Mesendoderm (in vitro differentiated cells): ENCODE results near the gene ZNF579.

Source experiments
- DNase-seq: peaks from one replicate; pipeline ENCODE4 v3.0.0; 2013
- H2AK5ac ChIP-seq: 2 replicates; pipeline ENCODE4 v1.6.1; 2013; ENCODE audit warnings: low read length, inconsistent platforms
- H2BK120ac ChIP-seq: 2 replicates; pipeline ENCODE4 v1.6.1; 2013; ENCODE audit warnings: low read depth, mild to moderate bottlenecking, low read length, moderate library complexity, mixed read lengths
- H2BK15ac ChIP-seq: replicated peaks from 2 replicates; pipeline ENCODE4 v1.6.1; 2013; ENCODE audit warnings: low read depth, mild to moderate bottlenecking, moderate library complexity
- H2BK5ac ChIP-seq: 2 replicates; pipeline ENCODE4 v1.6.1; 2013; ENCODE audit warnings: low read length, inconsistent platforms
- H3K18ac ChIP-seq: 2 replicates; pipeline ENCODE4 v1.6.1; 2013; ENCODE audit warnings: mild to moderate bottlenecking, low read length, mixed read lengths
- H3K23ac ChIP-seq: one replicate; pipeline ENCODE4 v1.6.1; 2013; ENCODE audit warnings: low read length
- H3K27ac ChIP-seq: 2 replicates; pipeline ENCODE4 v1.5.1; 2013; ENCODE audit warnings: low read depth, mild to moderate bottlenecking, inconsistent platforms, low read length, moderate library complexity
- H3K27me3 ChIP-seq: 2 replicates; pipeline ENCODE4 v1.6.1; 2013; ENCODE audit warnings: low read length, control low read depth, mild to moderate bottlenecking, inconsistent platforms; ENCODE audit not compliant: insufficient read depth, poor library complexity
- H3K36me3 ChIP-seq: 2 replicates; pipeline ENCODE4 v1.6.1; 2013; ENCODE audit warnings: low read length, inconsistent platforms; ENCODE audit not compliant: control insufficient read depth, insufficient read depth
- H3K4ac ChIP-seq: one replicate; pipeline ENCODE4 v1.6.1; 2013; ENCODE audit warnings: low read depth, mild to moderate bottlenecking, low read length, moderate library complexity
- H3K4me1 ChIP-seq: 2 replicates; pipeline ENCODE4 v1.6.1; 2013; ENCODE audit warnings: low read depth, low read length, inconsistent platforms; ENCODE audit not compliant: control insufficient read depth
- H3K4me2 ChIP-seq: 2 replicates; pipeline ENCODE4 v1.6.1; 2013; ENCODE audit warnings: low read length
- H3K4me3 ChIP-seq: 2 replicates; pipeline ENCODE4 v1.5.1; 2013; ENCODE audit warnings: mild to moderate bottlenecking, low read length
- H3K56ac ChIP-seq: one replicate; pipeline ENCODE4 v1.6.1; 2013; ENCODE audit warnings: low read length
- H3K79me1 ChIP-seq: 2 replicates; pipeline ENCODE4 v1.6.1; 2013; ENCODE audit warnings: low read length, inconsistent platforms
- H3K79me2 ChIP-seq: 2 replicates; pipeline ENCODE4 v1.6.1; 2013; ENCODE audit warnings: mild to moderate bottlenecking, low read length; ENCODE audit not compliant: control insufficient read depth, insufficient read depth
- H3K9ac ChIP-seq: 2 replicates; pipeline ENCODE4 v1.6.1; 2013; ENCODE audit warnings: low read length, inconsistent platforms
- H4K5ac ChIP-seq: one replicate; pipeline ENCODE4 v1.6.1; 2013; ENCODE audit warnings: low read length
- H4K8ac ChIP-seq: one replicate; pipeline ENCODE4 v1.6.1; 2013; ENCODE audit warnings: low read depth, mild to moderate bottlenecking, control low read depth, low read length, moderate library complexity
- WGBS: extraction: QIAGEN DNeasy Blood & Tissue Kit; methylation state at CpG from one replicate; pipeline ENCODE4 v1.1.7; 2013; ENCODE audit warnings: low lambda C conversion rate, missing lambda C conversion rate; ENCODE audit not compliant: insufficient coverage; ENCODE audit errors: extremely low coverage; 5-methylcytosine and 5-hydroxymethylcytosine counted together

ZNF579 gene

DNA sequence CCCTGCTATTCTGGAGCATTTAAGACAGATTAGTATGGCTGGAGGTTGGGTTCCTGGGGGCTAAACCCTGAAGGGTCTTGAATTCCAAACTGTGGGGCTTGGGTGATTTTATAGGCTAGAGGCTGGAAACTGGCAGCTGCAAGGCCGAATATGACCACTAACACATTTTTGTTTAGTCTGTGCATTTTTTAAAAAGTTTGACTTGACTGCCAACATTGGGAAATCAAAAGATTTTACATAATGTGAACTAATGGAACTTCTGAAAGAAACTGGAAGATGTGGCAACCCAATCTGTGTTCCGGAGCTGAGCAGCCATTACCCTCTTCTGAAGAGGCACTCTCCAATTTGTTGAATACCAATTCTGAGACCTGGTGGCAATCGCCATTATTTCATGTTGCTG, 38.6 kb upstream of the ZNF579 start:
- H3K18ac ChIP-seq: no peak overlapping the region

DNA sequence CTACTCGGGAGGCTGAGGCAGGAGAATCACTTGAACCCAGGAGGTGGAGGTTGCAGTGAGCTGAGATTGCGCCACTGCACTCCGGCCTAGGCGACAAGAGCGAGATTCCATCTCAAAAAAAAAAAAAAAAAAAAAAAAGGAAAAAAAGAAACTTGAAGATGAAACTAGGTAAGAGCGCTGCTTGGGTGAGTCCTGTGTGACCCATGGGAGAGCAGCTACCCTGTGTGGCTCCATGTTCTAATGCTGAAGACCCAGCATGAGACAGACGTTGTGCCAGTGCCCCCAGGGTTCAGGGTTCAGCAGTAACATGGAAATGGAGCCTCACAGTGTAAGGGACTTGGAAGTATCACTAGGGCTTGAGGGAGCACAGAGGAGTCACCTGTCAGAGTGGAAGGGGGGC, 37.8 kb upstream of the ZNF579 start:
- no peak overlapping the region for H3K4ac ChIP-seq
- H3K4me2 ChIP-seq: no peak overlapping the region
- no peak overlapping the region for H2BK5ac ChIP-seq
- H3K79me2 ChIP-seq: no peaks in the 10 kb centered on the region
- H3K56ac ChIP-seq: no peak overlapping the region
- H2AK5ac ChIP-seq: no peak overlapping the region
- no peaks in the 10 kb centered on the region for H3K27me3 ChIP-seq
- DNase-seq: no peak
- H2BK15ac ChIP-seq: no peak overlapping the region
- H3K9ac ChIP-seq: no peak overlapping the region
- no peak overlapping the region for H4K5ac ChIP-seq
- H3K18ac ChIP-seq: no peak overlapping the region
- H4K8ac ChIP-seq: no peak overlapping the region
- no peak overlapping the region for H3K23ac ChIP-seq
- WGBS: no CpG with 5 or more reads among the region's 7 CpGs
- H3K4me1 ChIP-seq: no peaks in the 10 kb centered on the region
- no peak overlapping the region for H3K4me3 ChIP-seq
- no peaks in the 10 kb centered on the region for H3K79me1 ChIP-seq
- H3K36me3 ChIP-seq: peaks cover 4% of the 10 kb centered on the region
- H3K27ac ChIP-seq: no peak overlapping the region
- no peak overlapping the region for H2BK120ac ChIP-seq

More for the DNA sequence above, 38.6 kb upstream of the ZNF579 start:
- no peak overlapping the region for H3K4ac ChIP-seq
- H3K23ac ChIP-seq: no peak overlapping the region
- H2BK15ac ChIP-seq: no peak overlapping the region
- H3K27me3 ChIP-seq: no peaks in the 10 kb centered on the region
- no peak overlapping the region for H2AK5ac ChIP-seq
- no peak overlapping the region for H2BK120ac ChIP-seq
- no peak overlapping the region for H3K4me2 ChIP-seq
- no peaks in the 10 kb centered on the region for H3K4me1 ChIP-seq
- H3K79me2 ChIP-seq: no peaks in the 10 kb centered on the region
- H2BK5ac ChIP-seq: no peak overlapping the region
- no peak overlapping the region for H4K5ac ChIP-seq
- H3K27ac ChIP-seq: no peak overlapping the region
- H3K9ac ChIP-seq: no peak overlapping the region
- no CpG with 5 or more reads among the region's 3 CpGs for WGBS
- H3K36me3 ChIP-seq: peaks cover 4% of the 10 kb centered on the region
- no peak for DNase-seq
- no peak overlapping the region for H3K56ac ChIP-seq
- no peak overlapping the region for H3K4me3 ChIP-seq
- H4K8ac ChIP-seq: no peak overlapping the region
- H3K79me1 ChIP-seq: peaks cover 3% of the 10 kb centered on the region

DNA sequence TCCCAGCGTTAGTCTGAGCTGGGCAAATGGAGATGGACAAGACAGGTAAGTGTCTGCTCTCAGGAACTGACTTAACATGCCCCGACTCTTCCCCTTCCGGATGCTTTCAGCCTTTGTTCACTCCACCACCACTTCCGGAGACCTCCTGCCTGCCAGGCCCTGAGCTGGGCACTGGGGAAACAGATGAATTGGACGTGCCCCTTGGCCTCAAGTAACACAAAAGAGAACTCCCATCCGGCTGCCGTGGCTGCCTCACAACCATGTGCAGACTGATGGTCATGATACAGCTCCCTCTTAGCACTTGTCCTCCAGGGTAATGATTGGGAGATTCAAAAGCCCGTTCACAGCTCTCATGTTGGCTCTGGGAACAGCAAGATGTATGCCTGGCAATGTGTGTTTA, 36.8 kb upstream of the ZNF579 start:
- Histone ChIP-seq H2BK120ac (no peak overlapping the region), H3K79me2 (no peaks in the 10 kb centered on the region), H2BK15ac (no peak overlapping the region), H3K79me1 (no peaks in the 10 kb centered on the region), H3K4me1 (no peaks in the 10 kb centered on the region), H2AK5ac (no peak overlapping the region), H3K56ac (no peak overlapping the region), H3K9ac (no peak overlapping the region), H3K4ac (no peak overlapping the region), H3K27me3 (no peaks in the 10 kb centered on the region), H3K4me2 (no peak overlapping the region), H4K5ac (no peak overlapping the region), H2BK5ac (no peak overlapping the region), H3K27ac (no peak overlapping the region), H3K18ac (no peak overlapping the region), H3K23ac (no peak overlapping the region), H3K4me3 (no peak overlapping the region), H3K36me3 (peaks cover 4% of the 10 kb centered on the region), H4K8ac (no peak overlapping the region)
- WGBS: no CpG with 5 or more reads among the region's 8 CpGs
- no peak for DNase-seq

DNA sequence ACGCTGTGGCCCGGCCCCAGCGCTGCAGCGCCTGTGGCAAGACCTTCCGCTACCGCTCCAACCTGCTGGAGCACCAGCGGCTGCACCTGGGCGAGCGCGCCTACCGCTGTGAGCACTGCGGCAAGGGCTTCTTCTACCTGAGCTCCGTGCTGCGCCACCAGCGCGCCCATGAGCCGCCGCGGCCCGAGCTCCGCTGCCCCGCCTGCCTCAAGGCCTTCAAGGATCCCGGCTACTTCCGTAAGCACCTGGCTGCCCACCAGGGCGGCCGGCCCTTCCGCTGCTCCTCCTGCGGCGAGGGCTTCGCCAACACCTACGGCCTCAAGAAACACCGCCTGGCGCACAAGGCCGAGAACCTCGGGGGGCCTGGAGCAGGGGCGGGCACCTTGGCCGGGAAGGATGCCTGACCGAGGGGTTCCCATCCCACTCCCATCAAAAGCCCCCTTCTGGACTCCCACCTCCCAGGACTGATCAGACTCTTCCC, 35.8 kb upstream of the ZNF579 start:
- H3K23ac ChIP-seq: no peak overlapping the region
- H3K27ac ChIP-seq: no peak overlapping the region
- no peak overlapping the region for H4K5ac ChIP-seq
- H3K4me2 ChIP-seq: no peak overlapping the region
- H3K4me3 ChIP-seq: no peak overlapping the region
- no peak overlapping the region for H4K8ac ChIP-seq
- no peak overlapping the region for H2BK120ac ChIP-seq
- no peak overlapping the region for H3K56ac ChIP-seq
- no peak overlapping the region for H3K9ac ChIP-seq
- H3K18ac ChIP-seq: no peak overlapping the region
- no peaks in the 10 kb centered on the region for H3K79me2 ChIP-seq
- H3K79me1 ChIP-seq: no peaks in the 10 kb centered on the region
- H2BK5ac ChIP-seq: no peak overlapping the region
- H3K4ac ChIP-seq: no peak overlapping the region
- peaks cover 4% of the 10 kb centered on the region for H3K36me3 ChIP-seq
- WGBS: no CpG with 5 or more reads among the region's 38 CpGs
- no peak for DNase-seq
- H2AK5ac ChIP-seq: no peak overlapping the region
- no peaks in the 10 kb centered on the region for H3K27me3 ChIP-seq
- no peaks in the 10 kb centered on the region for H3K4me1 ChIP-seq
- no peak overlapping the region for H2BK15ac ChIP-seq

DNA sequence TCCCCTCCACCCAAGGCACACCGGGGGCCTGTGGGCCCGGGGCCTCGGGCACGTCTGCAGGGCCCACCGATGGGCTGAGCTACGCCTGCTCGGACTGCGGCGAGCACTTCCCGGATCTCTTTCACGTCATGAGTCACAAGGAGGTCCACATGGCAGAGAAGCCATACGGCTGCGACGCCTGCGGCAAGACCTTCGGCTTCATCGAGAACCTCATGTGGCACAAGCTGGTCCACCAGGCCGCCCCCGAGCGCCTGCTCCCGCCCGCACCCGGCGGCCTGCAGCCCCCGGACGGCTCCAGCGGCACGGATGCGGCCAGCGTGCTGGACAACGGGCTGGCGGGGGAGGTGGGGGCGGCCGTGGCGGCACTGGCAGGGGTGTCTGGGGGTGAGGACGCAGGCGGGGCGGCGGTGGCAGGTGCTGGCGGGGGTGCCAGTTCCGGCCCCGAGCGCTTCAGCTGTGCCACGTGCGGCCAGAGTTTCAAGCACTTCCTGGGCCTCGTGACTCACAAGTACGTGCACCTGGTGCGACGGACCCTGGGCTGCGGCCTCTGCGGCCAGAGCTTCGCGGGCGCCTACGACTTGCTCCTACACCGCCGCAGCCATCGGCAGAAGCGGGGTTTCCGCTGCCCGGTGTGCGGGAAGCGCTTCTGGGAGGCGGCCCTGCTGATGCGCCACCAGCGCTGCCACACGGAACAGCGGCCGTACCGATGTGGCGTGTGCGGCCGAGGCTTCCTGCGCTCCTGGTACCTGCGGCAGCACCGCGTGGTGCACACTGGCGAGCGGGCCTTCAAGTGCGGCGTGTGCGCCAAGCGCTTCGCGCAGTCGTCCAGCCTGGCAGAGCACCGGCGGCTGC, 35.1 kb upstream of the ZNF579 start:
- no peak overlapping the region for H2AK5ac ChIP-seq

More for the DNA sequence above, 35.1 kb upstream of the ZNF579 start:
- Histone ChIP-seq H3K79me2 (no peaks in the 10 kb centered on the region), H3K27ac (no peak overlapping the region), H3K4me2 (no peak overlapping the region), H3K18ac (no peak overlapping the region), H3K27me3 (no peaks in the 10 kb centered on the region), H4K8ac (no peak overlapping the region), H3K4me1 (no peaks in the 10 kb centered on the region), H4K5ac (no peak overlapping the region), H3K79me1 (no peaks in the 10 kb centered on the region), H3K56ac (no peak overlapping the region), H2BK15ac (no peak overlapping the region), H3K36me3 (peaks cover 4% of the 10 kb centered on the region), H3K4ac (no peak overlapping the region), H2BK120ac (no peak overlapping the region), H2BK5ac (no peak overlapping the region), H3K9ac (no peak overlapping the region), H3K23ac (no peak overlapping the region), H3K4me3 (no peak overlapping the region)
- WGBS: no CpG with 5 or more reads among the region's 88 CpGs
- DNase-seq: no peak
